Transverse colon (tissue), 4 donors: ENCODE results near the gene CORO1A.

ENCODE experiments used
- CTCF ChIP-seq, 5 experiments: fragments of 200-600 bp in 3 of 5; fragments of 450-650 bp in 2 of 5; sonication (generic) in 3 of 5; IDR thresholded peaks; 1 replicate in 2 of 5; 2 replicates in 3 of 5; pipeline ENCODE4 v1.5.1; 2016 to 2017; ENCODE audit warnings: antibody characterized with exemption in 5 of 5, inconsistent platforms in 3 of 5, mild to moderate bottlenecking in 2 of 5, moderate library complexity in 1 of 5
- POLR2A ChIP-seq: fragments of 450-650 bp; IDR thresholded peaks from one replicate; pipeline ENCODE4 v1.6.1; 2016; ENCODE audit warnings: antibody characterized with exemption, mild to moderate bottlenecking, moderate library complexity
- POLR2AphosphoS5 ChIP-seq, 3 donors: sonication (generic); formaldehyde crosslinking; IDR thresholded peaks; one replicate each; pipeline ENCODE4 v1.6.1; 2016; ENCODE audit warnings: antibody characterized with exemption in 3 of 3

DNA sequence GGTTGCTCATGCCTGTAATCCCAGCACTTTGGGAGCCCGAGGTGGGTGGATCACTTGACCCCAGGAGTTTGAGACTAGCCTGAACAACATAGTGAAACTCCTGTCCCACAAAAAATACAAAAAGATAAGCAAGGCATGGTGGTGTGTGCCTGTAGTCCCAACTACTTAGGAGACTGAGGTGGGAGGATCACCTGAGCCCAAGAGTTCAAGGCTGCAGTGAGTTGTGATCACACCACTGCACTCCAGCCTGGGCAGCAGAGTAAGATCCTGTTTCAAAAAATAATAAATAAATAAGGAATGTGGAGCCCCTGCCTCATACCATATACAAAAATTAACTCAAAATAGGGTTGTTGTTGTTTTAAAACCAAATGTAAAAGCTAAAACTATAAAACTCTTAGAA, 26.2 kb upstream of the CORO1A start:
- TF ChIP-seq POLR2AphosphoS5 (IDR thresholded peaks at IDR 0.05), result no peak
- TF ChIP-seq CTCF (IDR thresholded peaks at IDR 0.05), result no peak
- TF ChIP-seq POLR2A, result no peak
